ENCODE data around the gene CPA4. TPM values are rescaled to one million over a fixed set of nuclear protein-coding genes. Genes with fewer than 3 reads are reported as not detected.

Gene CPA4
- total RNA-seq, 2 donors from 2014 or later: 0.23 TPM; not detected in 1

DNA sequence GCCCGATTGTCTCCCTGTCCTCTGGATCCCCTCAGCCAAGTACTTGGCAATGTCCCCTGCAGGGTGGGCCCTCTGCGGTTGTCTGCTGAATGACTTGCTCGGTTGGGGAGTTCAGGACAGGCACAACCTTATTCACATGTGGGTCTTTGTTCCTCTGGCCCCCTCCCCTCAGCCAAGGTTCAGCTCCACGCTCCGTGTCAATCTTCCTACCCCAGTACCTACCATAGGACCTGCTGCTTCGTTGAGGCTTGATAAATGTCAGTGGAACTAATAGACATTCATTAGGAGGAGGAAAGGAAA is 58.8 kb downstream of the CPA4 start:
- Histone ChIP-seq H3K9me3 (no peaks in the 10 kb centered on the region), H3K27me3 (replicated peaks; ENCODE audit: insufficient read depth) (no peaks in the 10 kb centered on the region), H3K4me3 (no peak overlapping the region), H3K27ac (no peak overlapping the region), H3K36me3 (no peaks in the 10 kb centered on the region), H3K4me1 (replicated peaks) (no peaks in the 10 kb centered on the region)
- no peak for DNase-seq (ENCODE audit: low spot score)
- intact Hi-C loops (cut with DNase I): no loop called here
- 79% methylated on average over 6 of the region's 6 CpGs for WGBS
- TF ChIP-seq POLR2AphosphoS5 (IDR thresholded peaks at IDR 0.05): no peak
- TF ChIP-seq POLR2A (IDR thresholded peaks at IDR 0.05): no peak
- TF ChIP-seq, protein P1, sequence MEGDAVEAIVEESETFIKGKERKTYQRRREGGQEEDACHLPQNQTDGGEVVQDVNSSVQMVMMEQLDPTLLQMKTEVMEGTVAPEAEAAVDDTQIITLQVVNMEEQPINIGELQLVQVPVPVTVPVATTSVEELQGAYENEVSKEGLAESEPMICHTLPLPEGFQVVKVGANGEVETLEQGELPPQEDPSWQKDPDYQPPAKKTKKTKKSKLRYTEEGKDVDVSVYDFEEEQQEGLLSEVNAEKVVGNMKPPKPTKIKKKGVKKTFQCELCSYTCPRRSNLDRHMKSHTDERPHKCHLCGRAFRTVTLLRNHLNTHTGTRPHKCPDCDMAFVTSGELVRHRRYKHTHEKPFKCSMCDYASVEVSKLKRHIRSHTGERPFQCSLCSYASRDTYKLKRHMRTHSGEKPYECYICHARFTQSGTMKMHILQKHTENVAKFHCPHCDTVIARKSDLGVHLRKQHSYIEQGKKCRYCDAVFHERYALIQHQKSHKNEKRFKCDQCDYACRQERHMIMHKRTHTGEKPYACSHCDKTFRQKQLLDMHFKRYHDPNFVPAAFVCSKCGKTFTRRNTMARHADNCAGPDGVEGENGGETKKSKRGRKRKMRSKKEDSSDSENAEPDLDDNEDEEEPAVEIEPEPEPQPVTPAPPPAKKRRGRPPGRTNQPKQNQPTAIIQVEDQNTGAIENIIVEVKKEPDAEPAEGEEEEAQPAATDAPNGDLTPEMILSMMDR (IDR thresholded peaks at IDR 0.05): no peak

DNA sequence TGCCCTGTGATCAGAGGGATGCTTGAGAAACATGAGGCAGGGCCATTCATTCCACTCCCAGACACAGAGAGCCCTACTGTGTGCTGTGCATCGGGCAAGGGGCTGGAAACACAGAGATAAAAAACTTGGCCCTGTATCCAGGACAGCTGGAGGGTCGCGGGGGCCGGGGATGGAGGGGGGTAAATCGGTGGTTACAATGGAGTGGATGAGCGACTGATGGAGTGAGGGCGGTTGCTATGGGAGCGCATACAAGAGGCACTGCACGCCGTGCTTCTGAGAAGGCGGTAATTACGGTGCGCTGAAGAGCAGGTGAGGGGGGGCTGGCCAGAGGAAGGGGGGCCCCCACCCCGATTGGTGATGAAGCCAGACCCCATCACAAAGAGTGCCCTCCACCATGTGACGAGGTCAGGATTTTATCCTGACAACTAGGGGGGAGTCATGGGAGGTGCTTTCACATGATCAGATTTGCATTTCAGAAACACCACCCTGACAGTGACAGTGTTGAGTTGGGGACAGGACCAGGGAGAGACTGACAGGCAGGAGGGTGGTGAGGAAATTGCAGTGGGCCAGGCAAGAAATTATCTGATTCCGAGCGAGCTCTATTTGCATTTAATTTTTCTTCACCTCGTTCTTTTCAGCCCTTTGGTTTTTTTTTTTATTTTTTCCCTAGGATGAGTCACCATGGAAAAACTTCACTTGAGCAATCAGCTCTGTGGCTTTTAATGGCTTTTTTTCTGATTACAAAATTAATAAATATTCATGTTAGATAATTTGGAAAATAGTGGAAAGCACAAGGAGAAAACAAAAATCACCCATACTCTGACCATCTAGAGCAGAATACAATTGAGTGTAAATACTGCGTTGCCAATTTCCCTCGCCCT is 59.5 kb downstream of the CPA4 start:
- 69% methylated on average over 20 of the region's 20 CpGs for WGBS
- TF ChIP-seq, protein P1 (IDR thresholded peaks at IDR 0.05): no peak
- TF ChIP-seq POLR2A (IDR thresholded peaks at IDR 0.05) (no peak), POLR2AphosphoS5 (IDR thresholded peaks at IDR 0.05) (no peak)
- peak overlapping the region in 1 of 2 donors; percentile 24 for H3K27ac ChIP-seq
- H3K4me3 ChIP-seq: no peak overlapping the region
- no peaks in the 10 kb centered on the region for H3K4me1 ChIP-seq (replicated peaks)
- H3K36me3 ChIP-seq: no peaks in the 10 kb centered on the region
- H3K27me3 ChIP-seq (replicated peaks; ENCODE audit: insufficient read depth): no peaks in the 10 kb centered on the region
- intact Hi-C loops (cut with DNase I): no loop called here
- no peak for DNase-seq (ENCODE audit: low spot score)
- H3K9me3 ChIP-seq: no peaks in the 10 kb centered on the region

DNA sequence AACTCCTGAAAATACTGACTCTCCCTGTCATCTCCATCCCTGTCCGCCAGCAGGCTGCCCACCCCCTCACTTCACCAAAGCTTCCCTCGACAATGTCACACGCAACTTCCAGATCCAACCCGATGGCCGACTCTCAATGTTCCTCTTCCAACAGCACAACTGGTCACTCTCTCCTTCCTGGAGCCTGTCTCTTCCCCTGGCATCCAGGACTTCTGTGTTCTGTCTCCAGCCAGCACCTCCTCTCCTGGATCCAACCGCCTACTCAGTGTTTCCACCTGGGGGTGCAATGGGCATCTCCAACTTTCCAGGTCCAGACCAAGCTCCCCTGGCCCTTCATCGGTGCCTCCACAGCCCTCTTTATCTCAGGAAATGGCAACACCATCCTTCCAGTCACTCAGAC is 60.2 kb downstream of the CPA4 start:
- no peaks in the 10 kb centered on the region for H3K36me3 ChIP-seq
- H3K27ac ChIP-seq: no peak overlapping the region
- no peak for DNase-seq (ENCODE audit: low spot score)
- H3K4me1 ChIP-seq (replicated peaks): no peaks in the 10 kb centered on the region
- no peaks in the 10 kb centered on the region for H3K27me3 ChIP-seq (replicated peaks; ENCODE audit: insufficient read depth)
- no peak for TF ChIP-seq POLR2AphosphoS5 (IDR thresholded peaks at IDR 0.05)
- TF ChIP-seq, protein P1 (IDR thresholded peaks at IDR 0.05): no peak
- no peak for TF ChIP-seq POLR2A (IDR thresholded peaks at IDR 0.05)
- WGBS: 94% methylated on average over 7 of the region's 7 CpGs
- H3K9me3 ChIP-seq: no peaks in the 10 kb centered on the region
- intact Hi-C loops (cut with DNase I): no loop called here
- no peak overlapping the region for H3K4me3 ChIP-seq

DNA sequence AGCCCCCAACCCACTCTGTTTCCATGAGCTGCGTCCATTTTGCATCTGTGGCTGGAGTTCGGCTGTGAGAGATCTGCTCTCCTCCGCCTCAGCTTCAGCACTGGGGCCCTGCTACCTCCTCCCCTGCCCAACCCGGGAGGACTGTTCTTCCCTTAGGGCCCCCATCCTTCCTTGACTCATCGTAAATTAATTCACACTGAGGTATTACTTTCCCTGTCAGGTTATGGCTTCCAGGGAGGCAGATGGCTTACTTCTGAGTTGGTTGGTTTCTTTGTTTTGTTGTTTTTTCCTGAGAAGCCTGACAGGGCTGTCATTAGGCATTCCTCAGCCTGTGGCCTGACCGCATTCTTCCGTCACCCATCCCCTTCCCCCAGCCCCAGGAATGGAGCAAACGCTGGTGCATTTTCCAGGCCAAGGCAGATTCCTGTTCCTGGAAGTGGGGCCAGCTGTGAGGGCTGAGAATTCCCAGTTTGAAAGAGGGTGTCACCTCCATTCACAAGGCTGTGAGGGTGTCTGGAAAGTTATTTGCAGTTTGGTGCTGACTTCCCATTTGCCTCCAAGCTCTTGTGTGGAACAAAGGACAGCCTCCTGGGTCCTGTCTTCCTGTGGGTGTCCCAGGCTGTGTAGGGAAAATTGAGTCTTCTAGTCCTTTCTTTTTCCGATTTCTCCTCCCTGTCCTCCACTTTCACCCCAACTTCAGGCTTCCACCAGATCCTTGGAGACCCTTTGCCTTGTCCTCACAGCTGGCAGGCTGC is 63.3 kb downstream of the CPA4 start:
- H3K4me3 ChIP-seq: no peak overlapping the region
- H3K27me3 ChIP-seq (replicated peaks; ENCODE audit: insufficient read depth): no peaks in the 10 kb centered on the region
- 20% methylated on average over 9 of the region's 9 CpGs for WGBS
- DNase-seq (ENCODE audit: low spot score): peak; percentile 26
- intact Hi-C loops (cut with DNase I): no loop called here
- no peaks in the 10 kb centered on the region for H3K4me1 ChIP-seq (replicated peaks)
- H3K27ac ChIP-seq: peak overlapping the region; percentile 53 to 66
- H3K36me3 ChIP-seq: no peaks in the 10 kb centered on the region
- H3K9me3 ChIP-seq: peaks cover 4% of the 10 kb centered on the region
- TF ChIP-seq, protein P1 (IDR thresholded peaks at IDR 0.05): no peak
- TF ChIP-seq POLR2AphosphoS5 (IDR thresholded peaks at IDR 0.05): peak; percentile 41
